HG02852 (cell line): Measurements from ENCODE around the gene ODF2.
"Not testable (repeated sequence)": the region's sequence is repeated elsewhere in the genome, so short reads cannot be mapped to it uniquely, and the experiment has no call there.

Source experiments
- ATAC-seq: cut with Tn5 transposase; IDR thresholded peaks from one replicate; pipeline ENCODE4 v1.9.1; 2021; ENCODE audit warnings: mild to moderate bottlenecking, moderate library complexity; ENCODE audit not compliant: unreplicated experiment

ODF2 gene

GRCh38 chr9:128482186-128482585 is 26.4 kb downstream of the ODF2 start:
- no peak for ATAC-seq

GRCh38 chr9:128484686-128485413 is 29.0 kb downstream of the ODF2 start:
- ATAC-seq = no peak

GRCh38 chr9:128485414-128485855 is 29.6 kb downstream of the ODF2 start:
- ATAC-seq = no peak

GRCh38 chr9:128486201-128486600 is 30.4 kb downstream of the ODF2 start:
- ATAC-seq = no peak

- ATAC-seq = no peak
Observed at GRCh38 chr9:128493424-128493823, 37.6 kb downstream of the ODF2 start.

- no peak for ATAC-seq
Observed at GRCh38 chr9:128494108-128494745, 38.4 kb downstream of the ODF2 start.

GRCh38 chr9:128494746-128495129 is 38.9 kb downstream of the ODF2 start:
- no peak for ATAC-seq

GRCh38 chr9:128495296-128495695 is 39.5 kb downstream of the ODF2 start:
- ATAC-seq = no peak

- ATAC-seq = no peak
Observed at GRCh38 chr9:128495804-128496417, 40.1 kb downstream of the ODF2 start.

- ATAC-seq = no peak
Observed at GRCh38 chr9:128497824-128498610, 42.2 kb downstream of the ODF2 start.

- no peak for ATAC-seq
Observed at GRCh38 chr9:128498911-128499310, 43.1 kb downstream of the ODF2 start.

GRCh38 chr9:128499920-128500319 is 44.1 kb downstream of the ODF2 start:
- no peak for ATAC-seq

- not testable (repeated sequence) for ATAC-seq
Observed at GRCh38 chr9:128503415-128503825, 47.6 kb downstream of the ODF2 start.

- no peak for ATAC-seq
Observed at GRCh38 chr9:128503870-128504269, 48.1 kb downstream of the ODF2 start.

GRCh38 chr9:128504485-128505413 is 48.9 kb downstream of the ODF2 start, which contains the start of gene GLE1:
Gene GLE1 (plus strand): TSS chr9:128504719. CDS start chr9:128504806, 87 bp downstream.
- ATAC-seq = peak; percentile 87

- ATAC-seq = no peak
Observed at GRCh38 chr9:128505414-128505765, 49.6 kb downstream of the ODF2 start.

GRCh38 chr9:128505906-128506305 is 50.1 kb downstream of the ODF2 start:
- not testable (repeated sequence) for ATAC-seq

GRCh38 chr9:128512820-128513219 is 57.0 kb downstream of the ODF2 start:
- ATAC-seq = no peak

- ATAC-seq = no peak
Observed at GRCh38 chr9:128521956-128522355, 66.2 kb downstream of the ODF2 start.
